H54 (cell line): Measurements from ENCODE around the gene KCNK7.

Experiments used
- DNase-seq: peaks from one replicate; pipeline ENCODE4 v3.0.0; 2011; ENCODE audit warnings: low spot score, mixed read lengths; ENCODE audit not compliant: insufficient read length
- FAIRE-seq: peaks from 3 replicates; lab custom pipeline; 2011; peaks lifted over from hg19 to GRCh38; lab: Jason Lieb, UNC
- POLR2A ChIP-seq: IDR thresholded peaks from 2 replicates; pipeline ENCODE4 v1.6.1; 2011; ENCODE audit warnings: low read depth, mild to moderate bottlenecking, low read length

Gene KCNK7

GRCh38 chr11:65622011-65622410 lies 26.4 kb upstream of the KCNK7 start:
- no peak for FAIRE-seq
- TF ChIP-seq POLR2A = no peak
- DNase-seq = no peak

GRCh38 chr11:65621460-65621859 lies 25.9 kb upstream of the KCNK7 start:
- no peak for FAIRE-seq
- no peak for DNase-seq
- no peak for TF ChIP-seq POLR2A

DNA sequence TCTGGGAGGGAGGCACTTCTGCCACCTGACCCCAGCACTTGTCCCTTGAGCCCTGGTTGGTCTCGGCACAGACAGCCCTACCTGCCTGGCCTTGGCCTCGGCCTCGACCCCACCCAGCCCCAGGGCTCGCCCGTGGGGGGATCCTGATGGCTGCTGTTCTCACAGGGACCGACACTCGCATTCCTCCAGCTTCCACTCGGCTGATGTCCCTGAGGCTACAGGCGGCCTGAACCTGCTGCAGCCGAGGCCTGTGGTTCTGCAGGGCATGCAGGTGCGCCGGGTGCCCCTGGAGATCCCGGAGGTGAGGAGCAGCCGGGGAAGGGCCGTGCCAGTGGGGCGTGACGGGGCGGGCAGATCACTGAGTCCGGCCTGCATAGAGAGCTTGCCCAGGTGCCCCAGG lies 25.1 kb upstream of the KCNK7 start:
- DNase-seq (no peak), FAIRE-seq (no peak)
- TF ChIP-seq POLR2A = no peak

DNA sequence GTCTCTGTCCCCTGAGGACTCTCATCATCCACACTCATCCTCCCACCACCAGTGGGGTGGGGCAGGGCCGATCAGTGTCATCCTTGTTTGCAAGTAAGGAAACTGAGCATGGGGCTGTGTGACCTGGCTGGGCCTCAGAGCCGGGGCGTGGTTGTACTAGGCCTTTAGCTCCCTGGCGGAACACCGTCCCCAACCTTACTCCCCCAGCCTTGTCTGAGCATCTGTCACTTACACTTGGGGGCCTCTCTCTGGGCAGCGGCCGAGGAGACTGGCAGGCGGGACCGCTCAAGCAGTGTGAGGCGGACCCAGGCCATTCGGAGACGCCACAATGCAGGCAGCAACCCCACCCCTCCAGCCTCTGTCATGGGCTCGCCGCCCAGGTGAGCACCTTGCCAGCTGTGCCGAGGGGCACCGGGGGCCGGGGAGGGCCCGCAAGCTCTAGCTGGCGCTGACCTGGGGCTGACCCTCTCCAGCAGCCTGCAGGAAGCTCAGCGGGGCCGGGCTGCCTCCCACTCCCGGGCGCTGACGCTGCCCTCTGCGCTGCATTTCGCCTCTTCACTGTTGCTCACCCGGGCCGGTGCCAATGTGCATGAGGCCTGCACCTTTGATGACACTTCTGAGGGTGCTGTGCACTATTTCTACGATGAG lies 23.8 kb upstream of the KCNK7 start:
- FAIRE-seq (no peak), DNase-seq (no peak)
- no peak for TF ChIP-seq POLR2A

DNA sequence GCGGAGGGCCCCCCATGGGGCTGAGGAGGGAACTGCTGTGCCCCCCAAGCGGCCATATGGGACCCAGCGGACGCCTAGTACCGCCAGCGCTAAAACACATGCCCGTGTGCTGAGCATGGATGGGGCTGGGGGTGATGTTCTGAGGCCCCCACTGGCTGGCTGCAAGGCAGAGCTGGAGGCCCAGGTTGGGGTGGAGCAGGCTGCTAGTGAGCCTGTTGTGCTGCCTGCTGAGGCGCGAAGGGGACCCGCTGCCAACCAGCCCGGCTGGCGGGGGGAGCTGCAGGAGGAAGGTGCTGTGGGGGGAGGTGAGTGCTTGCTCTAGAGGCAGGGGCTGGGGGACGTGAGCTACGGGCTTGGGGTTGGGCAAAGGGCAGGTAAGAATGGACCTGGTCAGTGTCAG lies 23.2 kb upstream of the KCNK7 start:
- no peak for FAIRE-seq
- TF ChIP-seq POLR2A = no peak

DNA sequence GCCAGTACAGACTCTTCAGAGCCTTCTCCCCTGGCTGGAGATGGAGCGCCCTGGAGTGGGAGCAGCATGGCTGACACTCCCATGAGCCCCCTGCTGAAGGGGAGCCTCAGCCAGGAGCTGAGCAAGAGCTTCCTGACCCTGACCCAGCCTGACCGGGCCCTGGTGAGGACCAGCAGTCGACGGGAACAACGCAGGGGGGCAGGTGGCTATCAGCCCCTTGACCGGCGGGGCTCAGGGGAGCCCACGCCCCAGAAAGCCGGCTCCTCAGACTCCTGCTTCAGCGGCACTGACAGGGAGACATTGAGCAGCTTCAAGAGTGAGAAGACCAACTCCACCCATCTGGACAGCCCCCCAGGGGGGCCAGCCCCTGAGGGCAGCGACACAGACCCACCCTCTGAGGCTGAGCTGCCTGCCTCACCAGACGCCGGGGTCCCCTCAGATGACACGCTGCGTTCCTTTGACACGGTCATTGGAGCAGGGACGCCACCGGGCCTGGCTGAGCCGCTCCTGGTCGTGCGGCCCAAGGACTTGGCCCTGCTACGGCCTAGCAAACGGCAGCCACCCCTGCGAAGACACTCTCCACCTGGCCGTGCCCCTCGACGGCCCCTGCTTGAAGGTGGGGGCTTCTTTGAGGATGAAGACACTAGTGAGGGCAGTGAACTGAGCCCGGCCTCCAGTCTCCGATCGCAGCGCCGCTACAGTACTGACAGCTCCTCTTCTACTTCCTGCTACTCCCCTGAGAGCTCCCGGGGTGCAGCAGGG lies 22.6 kb upstream of the KCNK7 start:
- DNase-seq (no peak), FAIRE-seq (no peak)
- TF ChIP-seq POLR2A = no peak; the same call in 1 of the 2 replicates

More for the DNA sequence above, 23.2 kb upstream of the KCNK7 start:
- no peak for DNase-seq

DNA sequence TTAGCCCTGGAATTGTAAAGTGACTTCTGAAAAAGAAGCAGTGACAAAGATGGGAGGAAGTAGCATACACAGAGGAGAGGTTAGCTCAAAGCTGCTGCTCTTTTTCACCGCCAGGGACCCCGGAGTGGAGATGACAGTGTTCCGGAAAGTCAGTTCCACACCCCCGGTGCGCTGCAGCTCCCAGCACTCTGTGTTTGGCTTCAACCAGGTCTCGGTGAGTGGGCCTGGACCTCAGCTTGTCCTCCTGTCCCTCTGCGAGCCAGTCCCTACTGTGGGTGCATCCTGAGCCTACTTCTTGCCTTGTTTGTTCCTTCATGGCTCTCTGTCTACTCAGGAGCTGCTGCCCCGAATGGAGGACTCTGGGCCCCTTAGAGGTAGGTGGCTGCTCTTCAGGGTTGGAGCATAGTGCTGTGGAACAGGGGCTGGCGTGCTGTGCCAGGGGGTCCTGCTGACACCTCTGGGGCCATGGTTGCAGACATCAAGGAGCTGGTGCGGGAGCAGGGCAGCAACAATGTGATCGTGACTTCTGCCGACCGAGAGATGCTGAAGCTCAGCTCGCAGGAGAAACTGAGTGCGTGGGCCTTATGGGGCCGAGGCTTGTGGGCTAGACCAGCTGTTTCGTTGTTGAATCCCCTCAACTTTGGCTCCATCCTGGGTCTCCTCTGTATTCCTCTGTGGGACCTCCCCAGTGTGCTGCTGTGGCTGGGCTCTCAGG lies 21.7 kb upstream of the KCNK7 start:
- no peak for TF ChIP-seq POLR2A
- FAIRE-seq (no peak), DNase-seq (no peak)

- FAIRE-seq = no peak
- no peak for DNase-seq
- no peak for TF ChIP-seq POLR2A
Observed at GRCh38 chr11:65616575-65617001, 21.0 kb upstream of the KCNK7 start.

DNA sequence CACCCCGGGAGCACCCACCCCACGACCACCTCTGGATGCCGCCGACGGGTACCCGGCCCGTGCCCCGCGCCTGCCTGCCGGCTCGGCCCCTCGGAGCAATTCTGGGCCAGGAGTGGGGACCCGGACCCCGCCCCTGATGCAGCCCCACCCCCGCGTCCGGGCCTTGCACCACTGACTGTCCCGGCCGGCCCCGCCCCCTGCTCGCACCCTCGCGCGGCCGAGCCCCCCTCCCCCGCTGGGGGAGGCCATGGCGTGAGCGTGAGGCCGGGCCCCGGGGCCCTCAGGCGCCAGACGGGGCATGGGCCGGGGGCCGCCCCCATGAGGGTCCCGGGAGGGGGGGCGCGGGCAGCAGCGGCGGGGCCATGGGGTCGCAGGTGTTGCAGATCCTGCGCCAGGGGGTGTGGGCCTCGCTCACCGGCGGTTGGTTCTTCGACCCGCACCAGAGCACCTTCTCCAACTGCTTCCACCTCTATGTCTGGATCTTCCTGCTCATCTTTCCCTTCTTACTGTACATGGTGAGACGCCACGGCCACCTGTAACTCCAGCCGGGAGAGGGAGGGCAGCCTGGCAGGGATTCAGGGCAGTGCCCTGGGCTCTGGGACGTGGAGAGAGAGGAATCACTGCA lies 20.5 kb upstream of the KCNK7 start:
- peak; percentile 65 for DNase-seq
- FAIRE-seq = no peak

DNA sequence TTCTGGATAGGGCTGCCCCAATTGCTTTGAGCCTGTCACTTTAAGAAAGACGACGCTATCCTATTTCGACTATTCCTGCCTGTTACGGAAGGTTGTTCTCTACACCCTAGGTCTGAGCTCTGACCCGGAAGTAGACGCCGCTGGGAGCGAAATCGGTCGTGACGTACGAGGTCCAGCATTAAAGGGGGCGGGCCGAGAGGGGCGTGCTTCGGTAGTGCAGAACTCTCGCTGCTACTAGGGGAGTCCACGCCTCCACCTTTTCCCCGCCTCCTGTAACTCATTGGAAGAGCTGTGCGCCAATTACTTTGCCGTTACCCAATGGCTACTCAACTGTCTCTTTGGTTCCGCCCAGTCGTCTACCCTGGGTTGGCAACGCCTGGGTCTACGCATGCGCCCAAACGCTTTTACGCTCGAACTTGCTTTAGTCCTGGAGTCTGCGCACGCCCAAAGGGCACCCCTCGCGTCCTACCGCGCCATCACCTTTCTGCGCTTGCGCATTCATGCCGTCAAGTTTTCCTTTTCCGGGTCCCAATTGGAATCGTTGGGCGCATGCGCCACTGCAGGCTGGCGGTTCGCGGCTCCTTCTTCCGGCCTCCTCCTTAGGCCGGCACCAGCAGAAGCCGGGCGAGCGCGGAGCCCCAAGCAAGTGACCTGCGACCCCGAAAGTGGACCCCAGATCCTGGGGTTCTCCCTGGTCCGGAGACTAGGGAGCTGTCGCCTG lies 19.8 kb upstream of the KCNK7 start, which contains the start of gene PCNX3:
TSS of gene PCNX3 (plus strand) at position 548 of the 721 bp plus-strand sequence. CDS start 536 bp downstream, outside the sequence.
- peak; percentile 70 for FAIRE-seq
- TF ChIP-seq POLR2A = peak; percentile 56; the same call in 1 of the 2 replicates
- peak; percentile 100 for DNase-seq

More for the DNA sequence above, 20.5 kb upstream of the KCNK7 start:
- no peak for TF ChIP-seq POLR2A

DNA sequence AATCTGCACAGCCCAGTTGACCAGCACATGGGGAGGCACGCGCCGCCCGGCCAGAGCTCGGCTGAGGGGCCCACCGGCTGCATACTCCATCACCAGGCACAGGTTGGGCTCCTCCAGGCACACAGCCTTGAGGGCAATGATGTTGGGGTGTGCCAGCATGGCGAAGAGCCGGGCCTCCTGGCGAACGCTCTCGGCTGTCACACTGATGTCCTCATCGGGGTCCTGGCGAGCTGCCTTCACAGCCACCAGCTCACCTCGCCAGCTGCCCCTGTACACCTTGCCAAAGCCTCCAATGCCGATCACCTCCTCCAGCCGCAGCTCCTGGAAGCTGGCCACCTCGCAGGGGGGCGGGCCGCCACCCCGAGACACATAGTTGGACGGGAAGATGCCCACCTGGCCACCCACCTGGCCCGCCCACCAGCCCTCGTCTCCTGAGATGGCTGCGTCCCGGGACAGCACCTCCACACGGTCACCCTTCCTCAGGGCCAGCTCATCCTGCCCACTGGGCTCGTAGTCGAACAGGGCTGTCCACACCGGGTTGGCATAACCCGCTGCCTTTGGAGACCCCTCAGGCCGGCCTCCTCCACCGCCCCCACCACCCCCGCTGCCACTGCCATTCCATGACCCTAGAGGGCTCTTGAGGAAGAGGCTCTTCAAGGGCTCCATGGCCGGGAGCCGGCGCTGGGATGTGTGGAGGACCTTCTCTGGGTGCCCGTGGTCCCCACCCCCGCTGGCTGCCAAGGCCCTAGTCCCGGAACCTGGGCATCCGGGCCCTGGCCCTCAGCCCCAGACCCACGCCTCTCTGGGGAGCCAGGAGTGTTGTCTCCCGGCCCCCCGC lies 17.7 kb upstream of the KCNK7 start:
- TF ChIP-seq POLR2A = no peak
- DNase-seq = no peak
- FAIRE-seq = no peak

- DNase-seq = no peak
- FAIRE-seq = no peak
- no peak for TF ChIP-seq POLR2A
Observed at GRCh38 chr11:65612691-65613090, 17.1 kb upstream of the KCNK7 start.
